Measurements from ENCODE around the gene GOLGA6L2.
"Not testable (repeated sequence)": the region's sequence is repeated elsewhere in the genome, so short reads cannot be mapped to it uniquely, and the experiment has no call there.

The GOLGA6L2 gene

DNA sequence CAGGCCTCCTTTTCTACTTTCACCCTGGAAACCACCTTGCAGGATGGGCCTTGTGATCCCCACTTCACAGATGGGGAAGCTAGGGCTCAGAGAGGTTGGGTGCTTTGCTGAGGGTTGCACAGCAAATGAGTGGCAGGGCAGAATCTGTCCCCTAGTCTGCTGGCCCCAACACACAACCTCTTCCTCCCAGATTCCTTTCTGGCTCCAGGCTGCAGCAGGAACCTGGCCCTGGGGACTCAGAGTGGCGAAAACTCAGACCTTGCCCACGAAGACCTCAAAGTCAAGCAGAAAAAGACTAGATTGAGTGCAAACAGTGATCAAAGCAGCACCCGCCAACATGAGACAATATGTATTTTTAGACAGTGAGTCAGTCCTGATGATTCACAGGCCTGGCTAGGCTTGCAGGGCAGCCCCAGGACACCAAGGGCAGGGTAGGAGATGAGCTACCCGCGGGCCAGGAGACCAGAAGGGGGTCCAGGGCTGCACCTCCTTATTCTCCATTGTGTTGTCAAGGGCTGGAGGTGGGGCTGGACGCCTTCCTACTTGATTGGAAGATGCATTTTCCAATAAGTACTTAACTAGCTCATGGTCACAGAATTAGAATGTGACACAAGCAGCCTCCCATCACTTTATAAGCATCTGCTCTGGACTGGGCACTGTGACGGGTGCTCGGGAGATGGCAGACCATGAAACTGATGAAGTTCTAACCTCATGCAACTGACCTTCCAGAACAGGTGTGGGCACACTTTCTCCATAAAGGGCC, 23.9 kb downstream of the GOLGA6L2 start:
- DNase-seq = no peak

DNA sequence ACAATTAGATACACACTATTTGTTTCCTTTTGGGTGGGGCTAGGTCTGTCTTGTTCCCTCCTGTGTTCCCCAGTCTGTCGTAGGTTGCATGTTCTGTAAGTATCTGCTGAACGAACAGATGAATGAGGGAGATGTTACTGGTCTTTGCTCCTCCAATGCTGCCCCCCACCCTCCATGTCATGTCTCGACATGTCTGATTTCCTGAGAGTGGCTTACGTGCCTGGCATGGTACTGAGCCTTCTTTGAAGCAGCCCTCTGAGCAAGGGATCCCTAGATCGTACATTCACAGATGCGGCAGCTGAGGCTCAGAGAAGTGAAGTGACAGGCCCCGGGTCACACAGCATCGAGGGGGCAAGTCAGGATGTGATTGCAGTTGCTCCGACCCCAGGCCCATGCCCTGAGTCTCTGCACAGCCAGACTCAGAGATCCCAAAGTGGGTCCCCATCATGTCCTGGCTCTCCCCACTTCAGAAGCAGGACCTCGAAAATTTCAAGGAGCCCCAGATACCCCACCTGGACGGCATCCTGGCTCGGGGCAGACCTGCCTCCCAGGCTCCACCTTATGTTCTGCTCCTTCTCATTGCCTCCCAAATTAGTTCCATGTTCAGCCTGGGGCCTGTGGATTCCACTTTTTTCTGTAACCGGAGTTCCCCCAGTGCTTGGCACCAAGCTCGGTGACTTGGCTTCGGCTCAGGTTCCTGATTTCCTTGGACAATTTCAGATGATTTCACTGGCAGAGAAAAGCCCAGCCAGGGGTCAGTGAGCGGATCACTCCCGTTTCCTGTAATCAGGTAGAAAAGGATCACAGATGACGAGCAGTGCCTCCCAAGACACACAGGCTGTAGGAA, 24.7 kb downstream of the GOLGA6L2 start:
- DNase-seq = no peak

DNA sequence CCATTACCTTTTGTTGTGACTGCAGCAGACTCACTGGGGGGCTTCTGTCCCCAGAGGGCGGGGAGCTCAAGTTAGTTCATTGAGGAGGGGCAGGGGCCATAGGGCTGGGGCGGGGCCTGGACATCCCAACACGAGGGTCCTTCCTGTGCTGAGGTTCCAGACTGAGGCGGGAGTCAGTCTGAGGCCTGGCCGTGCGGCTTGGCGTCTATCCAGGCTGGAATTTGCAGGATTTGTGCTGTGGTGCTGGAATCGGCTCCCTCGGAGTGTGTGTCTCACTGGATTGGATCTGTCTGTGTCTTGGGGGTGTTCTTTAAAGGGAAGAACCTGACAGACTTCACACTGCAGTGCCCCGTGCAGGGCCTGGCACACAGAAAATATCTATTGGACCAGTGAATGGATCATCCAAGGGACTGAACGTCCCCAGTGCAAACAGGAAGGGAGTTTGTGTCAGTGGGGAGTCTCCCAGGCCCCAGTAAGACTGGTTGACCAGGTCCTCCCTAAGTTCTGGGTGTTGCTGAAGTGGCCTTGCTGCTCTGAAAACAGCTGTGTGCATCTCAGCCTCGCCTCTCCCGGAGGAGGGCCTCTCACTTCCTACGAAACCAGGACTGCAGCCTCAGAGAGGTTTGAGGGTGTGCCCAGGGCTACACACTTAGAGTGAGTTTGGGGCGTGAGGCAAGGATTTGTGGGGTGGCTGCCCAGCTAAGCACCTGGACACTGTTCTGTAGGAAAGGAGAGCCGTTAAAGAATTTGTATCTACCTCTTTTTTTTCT, 26.1 kb downstream of the GOLGA6L2 start:
- no peak for DNase-seq

DNA sequence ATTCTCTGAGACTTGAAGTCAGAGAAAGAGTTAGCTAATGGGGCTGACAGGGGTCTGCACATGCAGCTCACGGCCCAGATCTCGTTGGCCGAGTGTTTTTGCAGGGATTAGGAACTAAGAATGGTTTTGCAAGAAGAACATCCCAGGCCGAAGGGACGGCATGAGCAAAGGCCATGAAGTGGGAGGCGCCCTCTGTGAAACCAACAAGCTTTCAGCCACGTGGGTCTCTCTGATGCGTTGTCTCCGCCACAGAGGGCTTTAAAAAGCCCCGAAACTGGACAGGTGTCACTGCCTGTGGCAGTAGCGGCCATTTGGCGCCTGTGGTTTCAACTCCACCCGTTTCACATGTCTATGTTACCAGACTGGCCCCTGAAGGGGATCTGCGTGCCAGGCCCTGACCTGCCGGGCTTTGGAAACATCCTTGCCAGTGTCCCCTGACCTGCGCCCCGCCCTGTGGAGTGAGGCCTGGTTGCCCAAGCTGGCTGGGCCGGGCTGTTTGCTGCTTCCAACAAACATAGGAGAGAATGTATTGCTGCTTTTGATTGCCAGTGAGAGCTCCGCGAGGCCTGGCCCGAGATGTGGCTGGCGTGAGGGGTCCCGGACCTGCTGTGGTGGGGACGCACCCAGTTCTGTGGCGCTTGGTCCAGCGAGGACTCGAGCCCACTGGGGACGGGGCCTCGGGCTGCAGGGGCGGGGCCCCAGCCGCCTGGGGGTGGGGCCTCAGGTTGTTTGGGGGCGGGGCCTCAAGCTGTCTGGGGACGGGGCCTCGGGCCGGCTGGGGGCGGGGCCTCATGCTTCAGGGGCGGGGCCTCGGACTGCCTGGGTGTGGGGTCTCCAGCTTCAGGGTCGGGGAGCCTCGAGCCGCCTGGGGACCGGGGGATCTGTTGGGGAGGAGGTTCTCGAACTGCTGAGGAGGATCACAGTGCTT, 30.4 kb downstream of the GOLGA6L2 start:
- DNase-seq = no peak

DNA sequence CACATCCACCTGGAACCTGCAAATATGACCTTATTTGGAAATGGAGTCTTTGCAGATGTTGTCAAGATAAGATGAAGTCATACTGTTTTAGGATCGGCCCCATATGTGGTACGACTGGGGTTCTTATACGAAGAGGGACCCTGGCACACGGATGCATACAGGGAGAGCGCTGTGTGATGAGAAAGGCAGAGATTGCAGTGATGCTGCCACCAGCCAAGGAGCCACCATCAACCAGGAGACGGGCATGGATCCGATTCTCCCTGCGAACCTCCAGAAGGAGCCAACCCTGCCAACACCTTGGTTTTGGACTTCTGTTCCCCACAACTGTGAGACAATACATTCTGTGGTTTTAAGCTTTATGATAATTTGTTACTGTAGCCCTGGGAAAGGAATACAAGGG, 31.2 kb downstream of the GOLGA6L2 start:
- not testable (repeated sequence) for DNase-seq

DNA sequence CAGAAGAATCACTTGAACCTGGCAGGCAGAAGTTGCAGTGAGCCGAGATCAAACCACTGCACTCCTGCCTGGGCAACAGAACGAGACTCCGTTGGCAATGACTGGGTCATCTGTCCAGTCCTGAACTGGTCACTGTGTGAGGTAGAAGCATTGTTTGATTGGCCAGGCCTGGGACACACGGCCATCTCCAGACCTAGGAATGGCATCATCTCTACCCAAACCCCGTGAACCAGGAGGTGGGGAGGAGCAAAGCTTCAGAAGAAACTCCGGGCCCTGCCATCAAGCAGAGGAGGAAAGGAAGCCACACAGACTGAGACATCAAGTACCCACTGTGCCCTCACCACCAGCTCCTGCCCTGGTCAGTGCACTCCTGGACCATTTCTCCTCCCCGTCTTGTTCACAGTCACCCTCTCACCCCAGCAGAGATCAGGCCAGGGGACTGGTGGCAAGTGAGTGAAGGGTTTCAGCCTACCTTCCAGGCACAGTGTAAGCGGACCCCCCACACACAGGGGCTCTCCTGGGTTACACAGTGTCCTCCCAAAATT, 31.6 kb downstream of the GOLGA6L2 start:
- no peak for DNase-seq

DNA sequence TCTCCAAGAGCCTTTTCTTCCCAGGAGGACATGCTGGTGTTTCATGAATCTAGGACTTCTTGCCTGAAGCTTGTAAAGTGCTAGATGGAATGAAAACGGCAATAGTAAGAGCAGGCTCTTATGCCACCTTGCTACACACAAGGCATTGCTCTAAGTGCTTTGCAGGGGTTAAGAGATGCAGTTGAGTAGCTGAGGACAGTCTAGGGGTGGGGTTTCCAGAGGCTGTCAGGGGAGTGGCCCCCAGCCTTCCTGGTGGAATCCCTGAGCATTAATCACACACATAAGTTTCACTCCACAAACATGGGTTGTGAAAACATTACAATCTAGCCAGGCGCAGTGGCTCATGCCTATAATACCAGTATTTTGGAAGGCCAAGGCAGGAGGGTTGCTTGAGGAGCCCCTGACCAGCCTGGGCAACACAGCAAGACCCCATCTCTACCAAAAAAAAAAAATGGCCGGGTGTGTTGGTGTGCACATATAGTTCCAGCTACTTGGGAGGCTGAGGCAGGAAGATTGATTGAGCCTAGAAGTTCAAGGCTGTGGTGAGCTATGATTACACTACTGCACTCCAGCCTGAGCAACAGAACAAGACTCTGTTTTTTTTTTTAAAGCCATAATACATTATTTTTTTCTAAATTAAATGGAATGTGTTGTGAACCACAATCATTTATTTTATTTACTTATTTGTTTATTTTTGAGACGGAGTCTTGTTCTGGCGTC, 34.0 kb downstream of the GOLGA6L2 start:
- DNase-seq = not testable (repeated sequence)

DNA sequence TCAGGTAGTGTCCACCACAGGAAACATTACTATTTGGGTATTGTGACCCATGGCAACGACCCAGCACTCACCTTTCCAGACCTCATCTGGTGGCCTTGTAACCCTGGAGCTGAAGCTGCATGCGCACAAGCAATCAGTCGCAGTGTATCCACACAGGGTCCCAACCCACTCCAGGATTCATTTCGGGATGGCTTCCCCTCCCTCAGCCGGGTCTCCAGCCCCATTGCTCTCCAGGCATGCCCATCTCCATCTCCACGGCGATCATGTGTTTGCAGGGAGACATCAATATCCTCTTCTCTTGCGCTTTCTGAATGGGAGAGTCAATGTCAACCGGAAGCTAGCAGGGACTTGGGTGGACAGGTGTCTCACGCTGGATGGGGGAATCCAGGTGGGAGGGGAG, 35.2 kb downstream of the GOLGA6L2 start:
- no peak for DNase-seq

DNA sequence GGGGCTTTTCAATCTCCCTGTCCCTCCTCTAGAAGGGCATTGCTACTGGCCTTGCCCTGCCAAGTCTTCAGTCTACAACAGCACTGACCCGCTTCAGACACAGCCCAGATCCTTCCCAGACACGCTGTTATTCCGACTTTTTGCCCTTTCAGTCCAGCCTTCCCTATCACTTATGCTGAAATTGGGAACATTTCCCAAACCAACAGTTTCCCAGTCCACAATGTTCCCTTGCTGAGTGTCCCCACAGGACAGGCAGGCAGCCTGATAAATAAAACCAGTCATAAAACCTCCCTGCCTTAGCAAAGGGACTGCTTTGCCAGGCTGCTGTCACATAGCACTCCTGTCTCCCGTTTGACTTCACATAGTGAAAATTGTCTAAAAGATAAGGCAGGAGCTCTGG, 43.5 kb downstream of the GOLGA6L2 start:
- no peak for DNase-seq

DNA sequence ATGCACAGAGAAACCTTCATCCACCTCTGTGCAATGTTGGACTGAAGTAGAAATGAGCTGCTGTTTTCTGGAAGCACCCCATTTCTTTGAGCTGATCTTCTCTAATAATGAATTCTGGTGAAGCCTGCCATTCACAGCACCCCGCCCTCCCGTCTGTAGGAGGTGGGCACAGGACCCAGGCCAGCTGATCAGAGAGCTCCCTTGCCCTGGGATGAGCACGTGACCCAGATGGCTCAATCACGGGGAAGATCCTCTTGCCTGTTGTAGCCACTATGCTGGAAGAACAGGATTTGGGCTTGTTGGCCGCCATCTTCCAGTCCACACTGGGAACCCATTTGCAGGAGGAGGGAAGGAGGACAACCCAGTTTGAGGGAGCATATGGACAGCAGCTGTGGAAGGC, 44.5 kb downstream of the GOLGA6L2 start:
- no peak for DNase-seq

DNA sequence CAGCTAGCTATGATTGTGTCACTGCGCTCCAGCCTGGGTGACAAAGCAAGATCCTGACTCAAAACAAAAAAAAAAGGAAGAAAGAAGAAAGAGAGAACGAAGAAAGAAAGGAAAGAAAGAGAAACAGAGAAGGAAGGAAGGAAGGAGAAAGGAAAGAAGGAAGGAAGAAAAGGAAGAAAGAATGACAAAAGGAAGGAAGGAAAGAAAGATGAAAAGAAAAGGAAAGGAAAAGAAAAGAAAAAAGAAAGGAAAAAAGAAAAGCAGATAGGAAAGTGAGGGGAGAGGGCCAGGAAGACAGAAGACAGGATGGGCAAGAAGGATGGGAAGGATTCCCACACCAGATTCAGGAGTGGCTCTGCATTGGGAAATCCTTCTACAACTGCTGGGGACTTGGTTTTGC, 44.9 kb downstream of the GOLGA6L2 start:
- no peak for DNase-seq

DNA sequence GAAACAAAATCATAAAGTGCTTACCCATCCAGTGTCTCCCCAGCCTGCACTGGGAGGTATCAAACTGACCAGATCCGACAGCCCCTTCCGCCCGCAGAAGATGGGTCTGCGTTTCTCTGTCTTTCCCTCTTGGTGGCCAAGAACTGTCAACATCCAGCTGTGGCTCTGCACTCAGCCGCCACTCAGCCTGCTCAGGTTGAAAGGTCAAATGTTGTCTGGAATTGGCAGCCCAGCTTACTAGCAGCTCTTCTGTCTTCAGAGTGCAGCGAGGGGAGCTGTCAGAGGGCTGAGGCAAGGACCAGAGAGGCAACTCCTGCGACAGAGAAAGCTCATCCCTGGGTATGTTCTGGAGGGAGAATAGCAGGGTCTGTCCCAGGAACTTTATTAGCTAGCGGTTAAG, 45.4 kb downstream of the GOLGA6L2 start:
- no peak for DNase-seq

DNA sequence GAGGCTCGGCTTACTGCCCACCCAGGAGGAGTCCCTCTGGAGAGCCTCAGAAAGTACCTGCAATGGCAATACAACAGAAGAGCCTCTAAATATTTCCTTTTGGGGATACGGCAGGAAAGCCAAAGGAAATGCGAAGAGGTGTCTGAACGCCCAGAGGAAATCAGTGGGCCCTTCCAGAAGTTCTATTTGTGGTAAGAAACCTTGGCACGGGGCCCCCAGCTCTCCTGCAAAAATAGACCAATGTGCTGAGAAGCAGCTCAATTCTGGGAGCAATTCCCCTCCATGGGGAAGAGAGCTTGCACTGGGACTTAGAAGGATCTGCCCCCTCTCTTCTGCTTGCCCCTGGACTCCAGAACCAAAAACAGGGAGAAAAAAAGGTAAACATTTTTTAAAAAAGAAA, 47.8 kb downstream of the GOLGA6L2 start:
- not testable (repeated sequence) for DNase-seq

DNA sequence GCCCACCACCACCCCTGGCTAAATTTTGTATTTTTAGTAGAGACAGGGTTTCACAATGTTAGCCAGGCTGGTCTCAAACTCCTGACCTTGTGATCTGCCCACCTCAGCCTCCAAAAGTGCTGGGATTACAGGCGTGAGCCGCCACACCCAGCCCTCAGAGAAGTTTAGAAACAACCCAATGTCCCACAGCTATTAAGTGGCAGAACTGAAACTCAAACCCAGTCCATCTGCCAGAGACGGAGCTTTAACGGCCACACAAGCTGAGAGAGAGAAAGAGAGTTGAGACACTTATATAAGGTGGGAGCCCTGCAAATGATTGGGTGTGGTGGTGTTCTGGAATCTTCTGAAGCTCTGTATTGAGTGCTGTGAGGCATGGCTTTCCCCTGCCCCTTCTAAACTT, 48.7 kb downstream of the GOLGA6L2 start:
- not testable (repeated sequence) for DNase-seq

DNA sequence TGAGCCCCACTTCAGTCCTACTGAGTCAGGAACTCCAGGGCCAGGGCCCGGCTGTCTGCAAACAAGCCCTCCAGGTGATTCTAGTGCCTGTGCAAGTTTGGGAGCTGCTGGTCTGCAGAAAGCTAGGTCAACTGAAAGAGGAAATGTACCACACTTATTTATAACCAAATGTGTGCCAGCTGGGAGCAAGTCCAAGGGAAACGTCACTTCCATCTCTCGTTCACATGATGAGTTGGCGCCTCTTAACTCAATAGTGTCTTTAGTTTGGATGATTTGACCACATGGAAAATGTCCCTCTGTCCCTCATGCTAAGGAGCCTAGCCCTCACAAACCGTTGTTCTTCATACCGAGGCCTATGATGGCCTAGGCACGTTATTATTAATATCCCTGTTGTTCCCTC, 49.3 kb downstream of the GOLGA6L2 start:
- DNase-seq = no peak

DNA sequence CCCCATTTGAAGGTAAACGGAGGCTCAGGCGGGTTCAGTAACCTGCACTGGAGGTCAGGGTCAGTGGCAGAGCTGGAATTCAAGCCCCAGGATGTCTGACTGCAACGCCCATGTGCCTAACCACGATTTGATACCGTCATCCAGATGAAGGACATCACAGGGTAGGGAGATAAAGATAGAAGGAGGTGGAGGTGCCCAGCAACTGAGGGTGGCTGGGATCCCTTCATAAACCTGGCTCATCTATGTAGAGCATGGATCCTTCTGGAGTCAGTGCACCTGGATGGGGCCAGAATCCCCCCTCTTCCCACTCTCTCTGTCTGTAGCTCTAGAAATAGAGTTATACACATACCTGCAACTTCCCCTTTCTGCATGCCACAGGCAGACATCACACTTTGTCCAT, 51.2 kb downstream of the GOLGA6L2 start:
- DNase-seq = no peak

DNA sequence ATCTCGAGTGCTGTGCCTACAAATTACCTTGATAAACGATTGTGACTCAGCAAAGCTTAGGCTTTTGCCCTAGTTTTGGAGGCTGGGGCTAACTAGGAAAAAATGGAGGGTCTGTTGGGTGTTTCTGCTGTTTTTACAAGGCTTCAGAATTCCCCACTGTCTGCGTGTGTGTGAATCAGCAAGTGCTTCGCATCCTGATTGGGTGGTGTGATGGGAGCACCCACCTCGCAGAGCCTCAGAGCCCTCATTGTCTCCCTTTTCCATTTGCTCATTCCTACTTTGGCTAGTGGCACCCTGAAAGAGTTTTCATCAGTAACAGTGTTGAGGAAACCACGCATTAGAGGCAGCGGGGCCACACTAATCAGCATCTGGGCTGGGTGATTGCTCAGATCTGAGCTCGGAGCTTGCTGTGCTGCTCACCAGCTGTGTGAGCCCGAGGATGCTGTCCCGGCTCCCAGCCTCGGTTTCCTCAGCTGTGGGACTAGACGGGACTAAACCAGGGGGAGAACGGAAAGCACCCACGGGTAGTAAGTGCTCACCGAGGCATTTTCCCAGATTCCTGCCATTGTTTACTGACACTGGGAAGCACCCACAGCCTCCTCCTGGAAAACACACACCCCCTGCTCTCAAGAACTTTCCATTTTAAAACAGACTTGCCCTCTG, 51.9 kb downstream of the GOLGA6L2 start:
- no peak for DNase-seq
